Hepatic stellate cell (primary cell): ENCODE results near the gene DLGAP4.
A peak's percentile ranks its signal among the peaks of the same experiment; 100 is the strongest.
"Not testable (repeated sequence)": the region's sequence is repeated elsewhere in the genome, so short reads cannot be mapped to it uniquely, and the experiment has no call there.

Source experiments
- DNase-seq: peaks from one replicate; pipeline ENCODE4 v3.0.0; 2011; ENCODE audit warnings: low spot score

Gene DLGAP4

GRCh38 chr20:36541227-36541767 is 235.2 kb downstream of the DLGAP4 start, which contains the start of gene MYL9:
TSS of gene MYL9 (plus strand) at chr20:36541519. CDS start at chr20:36544885, 3,366 bp downstream.
- peak; percentile 91 for DNase-seq

GRCh38 chr20:36541768-36542488 is 235.8 kb downstream of the DLGAP4 start:
- DNase-seq: peak; percentile 78

DNA sequence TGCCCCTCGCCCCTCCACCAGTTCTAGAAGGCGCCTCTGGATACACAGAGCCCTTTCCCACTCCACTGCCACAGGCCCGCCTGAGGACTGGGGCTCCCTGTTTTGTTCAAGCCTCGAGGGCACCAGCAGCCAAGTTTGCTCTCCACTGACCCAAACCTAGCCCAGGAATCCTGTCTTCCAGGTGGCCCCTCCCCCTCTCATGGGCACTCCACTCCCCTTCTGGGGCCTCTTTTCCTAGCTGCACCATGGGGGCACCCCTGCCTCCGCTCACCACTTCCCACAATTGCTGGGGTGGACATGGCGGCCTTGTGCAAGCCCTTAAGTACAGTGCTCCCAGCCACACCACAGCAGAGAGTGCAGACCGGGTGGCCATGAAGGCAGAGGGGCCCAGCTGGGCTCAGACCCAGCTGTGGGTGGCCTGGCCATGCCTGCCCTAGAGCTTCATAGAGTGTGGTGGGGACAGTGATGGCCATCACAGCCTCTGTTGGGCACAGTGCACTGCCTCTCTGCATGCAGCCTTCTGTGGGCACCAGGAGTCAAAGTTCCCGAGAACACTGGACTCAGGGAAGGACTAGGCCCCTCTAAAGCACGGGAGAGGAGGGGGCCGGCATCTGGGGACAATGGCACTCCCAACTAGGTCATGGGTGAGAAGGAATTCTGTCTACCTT is 236.5 kb downstream of the DLGAP4 start:
- DNase-seq: no peak

GRCh38 chr20:36543184-36544133 is 237.3 kb downstream of the DLGAP4 start:
- DNase-seq: peak; percentile 88

GRCh38 chr20:36544134-36545018 is 238.2 kb downstream of the DLGAP4 start:
- DNase-seq: peak; percentile 69

- no peak for DNase-seq
Measured at GRCh38 chr20:36546111-36546736, 240.1 kb downstream of the DLGAP4 start.

- no peak for DNase-seq
Measured at GRCh38 chr20:36547186-36548005, 241.3 kb downstream of the DLGAP4 start.

GRCh38 chr20:36548006-36548315 is 241.8 kb downstream of the DLGAP4 start:
- DNase-seq: no peak

DNA sequence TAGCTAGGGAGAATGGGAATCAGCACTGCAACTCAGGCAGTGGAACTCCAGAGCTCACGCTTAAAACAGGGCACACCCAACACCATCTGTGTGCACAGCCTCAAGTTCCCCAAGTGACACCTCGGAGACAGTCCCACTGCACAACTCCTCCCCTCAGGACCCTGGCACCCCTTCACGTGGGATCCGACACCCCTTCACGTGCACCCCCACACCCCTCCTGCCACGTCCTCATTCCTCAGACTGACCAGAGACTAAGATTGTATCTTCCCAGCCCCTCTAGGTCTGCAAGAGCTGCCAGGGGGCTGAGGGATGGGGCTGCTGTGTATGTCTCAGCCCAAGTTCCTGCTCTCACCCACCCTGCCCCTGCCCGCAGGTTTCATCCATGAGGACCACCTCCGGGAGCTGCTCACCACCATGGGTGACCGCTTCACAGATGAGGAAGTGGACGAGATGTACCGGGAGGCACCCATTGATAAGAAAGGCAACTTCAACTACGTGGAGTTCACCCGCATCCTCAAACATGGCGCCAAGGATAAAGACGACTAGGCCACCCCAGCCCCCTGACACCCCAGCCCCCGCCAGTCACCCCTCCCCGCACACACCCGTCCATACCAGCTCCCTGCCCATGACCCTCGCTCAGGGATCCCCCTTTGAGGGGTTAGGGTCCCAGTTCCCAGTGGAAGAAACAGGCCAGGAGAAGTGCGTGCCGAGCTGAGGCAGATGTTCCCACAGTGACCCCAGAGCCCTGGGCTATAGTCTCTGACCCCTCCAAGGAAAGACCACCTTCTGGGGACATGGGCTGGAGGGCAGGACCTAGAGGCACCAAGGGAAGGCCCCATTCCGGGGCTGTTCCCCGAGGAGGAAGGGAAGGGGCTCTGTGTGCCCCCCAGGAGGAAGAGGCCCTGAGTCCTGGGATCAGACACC is 242.8 kb downstream of the DLGAP4 start:
- no peak for DNase-seq

DNA sequence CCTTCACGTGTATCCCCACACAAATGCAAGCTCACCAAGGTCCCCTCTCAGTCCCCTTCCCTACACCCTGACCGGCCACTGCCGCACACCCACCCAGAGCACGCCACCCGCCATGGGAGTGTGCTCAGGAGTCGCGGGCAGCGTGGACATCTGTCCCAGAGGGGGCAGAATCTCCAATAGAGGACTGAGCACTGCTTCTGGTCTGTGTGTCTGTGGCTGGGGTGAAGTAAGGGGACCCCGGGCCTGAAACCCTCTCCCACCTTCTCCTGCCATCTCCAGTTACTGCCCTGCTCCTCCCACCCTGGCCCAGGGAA is 243.4 kb downstream of the DLGAP4 start:
- DNase-seq: no peak

DNA sequence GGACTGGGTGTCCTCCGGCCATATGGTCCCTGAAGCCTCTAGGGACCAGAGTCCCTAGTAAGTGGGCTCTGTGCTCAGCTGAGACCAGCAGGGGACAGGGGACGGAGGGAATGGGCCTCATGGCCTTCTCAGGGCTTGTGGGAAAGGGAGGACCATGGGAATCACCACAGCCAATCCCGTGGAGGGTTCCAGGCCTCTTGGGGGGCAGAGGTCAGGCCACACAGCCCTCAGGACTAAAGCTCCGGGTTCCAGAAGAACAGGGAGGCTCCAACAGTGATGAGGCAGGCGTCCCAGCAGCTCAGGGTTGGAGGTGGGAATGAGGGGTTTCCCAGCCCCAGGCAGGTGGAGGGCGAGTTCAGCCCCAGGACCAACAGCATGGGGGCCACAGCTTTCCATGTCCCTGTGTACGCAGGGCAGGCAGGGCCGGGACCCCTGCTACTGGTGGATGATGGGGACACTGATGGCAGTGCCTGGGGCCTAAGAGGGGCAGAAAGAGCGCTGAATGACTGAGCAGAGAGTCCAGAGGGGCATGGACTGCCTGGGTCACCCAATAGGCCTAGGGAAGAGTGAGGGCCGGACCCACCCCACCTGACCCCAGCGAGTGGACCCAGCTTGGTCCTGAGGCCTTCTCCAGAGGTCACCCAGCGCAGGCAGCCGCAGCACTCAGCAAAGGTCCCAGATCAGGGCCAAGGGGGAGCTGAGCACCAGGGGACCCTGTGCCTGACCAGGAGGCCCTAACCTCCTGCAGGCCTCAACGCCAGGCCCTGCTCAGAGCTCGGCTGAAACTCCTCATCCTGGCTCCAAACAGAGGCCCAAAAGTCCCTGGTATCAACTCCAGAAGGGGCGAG is 244.0 kb downstream of the DLGAP4 start:
- DNase-seq: no peak

- DNase-seq: peak; percentile 68
Measured at GRCh38 chr20:36550790-36551299, 244.7 kb downstream of the DLGAP4 start.

GRCh38 chr20:36555248-36555647 is 249.1 kb downstream of the DLGAP4 start:
- no peak for DNase-seq

GRCh38 chr20:36562724-36563123 is 256.6 kb downstream of the DLGAP4 start:
- no peak for DNase-seq

DNA sequence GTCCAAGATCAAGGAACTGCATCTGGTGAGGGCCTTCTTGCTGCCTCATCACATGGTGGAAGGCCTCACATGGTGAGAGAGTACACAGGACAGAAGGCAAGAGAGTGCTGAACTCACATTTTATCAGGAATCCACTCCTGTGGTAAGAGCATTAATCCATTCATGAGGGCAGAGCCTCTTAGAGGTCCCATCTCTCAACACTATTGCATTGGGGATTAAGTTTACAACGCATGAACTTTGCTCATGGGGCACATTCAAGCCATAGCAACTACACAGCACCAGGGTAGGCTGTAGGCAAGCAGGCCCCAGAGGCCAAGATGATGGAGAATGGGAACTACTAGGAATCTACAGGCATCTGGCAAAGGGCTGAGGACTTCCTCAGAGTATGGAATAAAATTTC is 257.2 kb downstream of the DLGAP4 start:
- no peak for DNase-seq

DNA sequence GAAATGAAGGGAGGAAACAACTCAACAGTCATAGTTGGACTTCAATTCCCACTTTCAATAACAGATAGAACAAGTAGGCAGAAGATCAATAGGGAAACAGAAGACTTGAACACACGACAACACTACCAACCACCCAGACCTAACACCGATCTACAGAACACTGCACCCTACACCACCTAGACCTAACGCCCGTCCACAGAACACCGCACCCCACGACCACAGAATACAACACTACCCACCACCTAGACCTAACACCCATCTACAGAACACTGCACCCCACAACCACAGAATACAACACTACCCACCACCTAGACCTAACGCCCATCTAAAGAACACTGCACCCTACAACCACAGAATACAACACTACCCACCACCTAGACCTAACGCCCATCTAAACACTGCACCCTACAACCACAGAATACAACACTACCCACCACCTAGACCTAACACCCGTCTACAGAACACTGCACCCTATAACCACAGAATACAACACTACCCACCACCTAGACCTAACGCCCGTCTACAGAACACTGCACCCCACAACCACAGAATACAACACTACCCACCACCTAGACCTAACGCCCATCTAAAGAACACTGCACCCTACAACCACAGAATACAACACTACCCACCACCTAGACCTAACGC is 258.1 kb downstream of the DLGAP4 start:
- DNase-seq: not testable (repeated sequence)

DNA sequence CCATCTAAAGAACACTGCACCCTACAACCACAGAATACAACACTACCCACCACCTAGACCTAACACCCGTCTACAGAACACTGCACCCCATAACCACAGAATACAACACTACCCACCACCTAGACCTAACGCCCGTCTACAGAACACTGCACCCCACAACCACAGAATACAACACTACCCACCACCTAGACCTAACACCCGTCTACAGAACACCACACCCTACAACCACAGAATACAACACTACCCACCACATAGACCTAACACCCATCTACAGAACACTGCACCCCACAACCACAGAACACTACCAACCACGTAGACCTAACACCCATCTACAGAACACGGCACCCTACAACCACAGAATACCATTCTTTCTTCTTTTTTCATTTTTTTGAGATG is 258.6 kb downstream of the DLGAP4 start:
- DNase-seq: not testable (repeated sequence)
